GM21529 (cell line): ENCODE data around the gene NCOA6.

ENCODE experiments used
- ATAC-seq: cut with Tn5 transposase; IDR thresholded peaks from one replicate; pipeline ENCODE4 v1.9.1; 2021; ENCODE audit not compliant: unreplicated experiment

NCOA6 gene

GRCh38 chr20:34825530-34826362 is at the start of gene NCOA6:
NCOA6 (minus strand) TSS chr20:34825651; CDS start chr20:34782355, 43,296 bp downstream.
- peak; percentile 56 for ATAC-seq

- ATAC-seq = no peak
These were observed 48.7 kb upstream of the NCOA6 start for GRCh38 chr20:34874094-34874654.

GRCh38 chr20:34873583-34874093 is 48.2 kb upstream of the NCOA6 start:
- no peak for ATAC-seq

- ATAC-seq = peak; percentile 30
These were observed 47.3 kb upstream of the NCOA6 start, which contains the start of gene GGT7 for GRCh38 chr20:34872622-34873224. GGT7 (minus strand) TSS chr20:34872856; CDS start chr20:34872815, 41 bp downstream.

GRCh38 chr20:34871966-34872621 is 46.6 kb upstream of the NCOA6 start:
- ATAC-seq = no peak

GRCh38 chr20:34871320-34871926 is 46.0 kb upstream of the NCOA6 start:
- ATAC-seq = no peak

- no peak for ATAC-seq
These were observed 38.8 kb upstream of the NCOA6 start for GRCh38 chr20:34864216-34864615.

GRCh38 chr20:34863421-34863965 is 38.0 kb upstream of the NCOA6 start:
- no peak for ATAC-seq

GRCh38 chr20:34862724-34863123 is 37.3 kb upstream of the NCOA6 start:
- no peak for ATAC-seq

- no peak for ATAC-seq
These were observed 36.1 kb upstream of the NCOA6 start for GRCh38 chr20:34861386-34862084.

- ATAC-seq = no peak
These were observed 34.5 kb upstream of the NCOA6 start for GRCh38 chr20:34859826-34860545.

- ATAC-seq = no peak
These were observed 33.9 kb upstream of the NCOA6 start for GRCh38 chr20:34859367-34859766.

- no peak for ATAC-seq
These were observed 26.8 kb upstream of the NCOA6 start for GRCh38 chr20:34852298-34852697.

GRCh38 chr20:34850969-34851368 is 25.5 kb upstream of the NCOA6 start:
- no peak for ATAC-seq

GRCh38 chr20:34849778-34850177 is 24.3 kb upstream of the NCOA6 start:
- no peak for ATAC-seq

GRCh38 chr20:34848597-34848996 is 23.1 kb upstream of the NCOA6 start:
- no peak for ATAC-seq

- no peak for ATAC-seq
These were observed 18.0 kb upstream of the NCOA6 start for GRCh38 chr20:34843421-34843820.

GRCh38 chr20:34842143-34842542 is 16.7 kb upstream of the NCOA6 start:
- ATAC-seq = no peak

GRCh38 chr20:34834459-34834893 is 9.0 kb upstream of the NCOA6 start:
- no peak for ATAC-seq
